HG02870 (cell line): ENCODE data around the gene LHFPL2.

ENCODE experiments used
- ATAC-seq: cut with Tn5 transposase; IDR thresholded peaks from one replicate; pipeline ENCODE4 v1.9.1; 2021; ENCODE audit warnings: mild to moderate bottlenecking, moderate library complexity; ENCODE audit not compliant: unreplicated experiment

The LHFPL2 gene

DNA sequence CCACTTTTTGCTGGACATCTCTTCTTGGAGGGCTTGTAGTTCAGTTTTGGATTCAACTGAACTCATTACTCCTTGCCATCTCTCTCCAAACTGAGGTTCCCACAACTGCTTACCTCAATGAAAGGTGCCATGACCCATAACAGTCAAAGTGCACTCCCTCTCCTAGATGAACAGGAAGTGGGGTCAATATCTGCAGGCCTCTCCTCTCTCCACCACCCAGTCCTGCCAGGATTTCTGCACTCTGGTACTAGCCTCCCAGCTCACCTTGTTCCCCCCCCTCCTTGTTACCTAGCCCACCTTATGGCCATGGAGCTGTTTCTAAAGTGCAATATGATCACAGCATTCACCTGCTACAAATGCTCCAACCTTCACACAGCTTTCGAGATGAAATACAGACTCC, 5.9 kb downstream of the LHFPL2 start:
- ATAC-seq, result no peak

DNA sequence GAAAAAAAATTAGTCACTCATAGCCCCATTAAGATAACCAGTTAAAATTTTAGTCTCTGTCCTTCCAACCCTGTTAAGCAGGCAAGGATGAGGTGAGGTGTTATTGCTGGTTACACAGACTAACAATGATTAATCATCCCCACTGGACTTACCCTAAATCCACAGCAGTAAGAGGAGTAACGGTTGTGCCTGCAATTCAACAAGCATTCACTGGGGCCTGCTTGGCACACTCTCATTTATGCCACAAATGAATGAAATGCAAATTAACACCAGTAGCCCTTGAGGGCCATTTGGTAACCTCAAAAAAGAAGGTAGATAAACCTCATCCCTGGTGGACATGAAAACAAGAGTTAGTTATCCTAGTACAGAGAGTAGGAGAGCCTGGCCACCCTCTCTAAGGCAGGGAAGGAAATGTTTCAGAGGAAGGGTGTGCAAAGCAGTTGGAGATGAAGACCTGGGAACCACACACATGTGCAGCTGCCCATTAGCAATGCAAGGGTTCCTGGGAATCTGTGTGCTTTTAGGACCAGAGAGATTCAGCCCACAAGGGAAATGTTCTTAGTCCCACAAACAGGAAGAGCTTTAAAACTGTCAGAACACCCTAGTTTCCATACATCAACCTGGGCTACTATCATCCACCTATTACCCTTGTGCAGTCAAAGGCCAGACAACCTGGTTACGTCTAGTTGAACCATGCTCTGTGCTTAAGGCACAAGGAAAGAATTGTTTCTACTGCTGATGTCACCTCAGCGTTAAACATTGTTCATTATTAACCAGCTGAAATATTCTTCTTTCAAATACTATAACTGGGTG, 7.7 kb downstream of the LHFPL2 start:
- no peak for ATAC-seq

DNA sequence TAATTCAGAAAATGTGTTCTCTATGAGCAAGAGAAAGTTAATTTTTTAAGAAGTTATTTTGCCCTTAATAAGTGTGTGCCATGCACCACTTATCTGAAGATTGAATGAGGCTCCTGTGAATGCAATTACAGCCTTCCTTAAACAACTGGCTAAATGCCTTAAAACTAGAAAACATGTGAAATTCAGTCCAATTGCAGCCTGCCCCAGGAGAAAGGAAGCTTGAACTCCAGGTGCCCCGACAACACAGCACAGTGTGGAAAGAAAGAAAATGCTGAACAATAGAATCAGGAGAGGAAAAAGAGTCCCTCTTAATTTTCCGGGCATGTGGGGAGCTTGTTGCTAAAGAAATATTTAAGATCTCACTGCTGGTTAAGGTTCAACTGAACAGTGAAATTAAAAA, 8.8 kb downstream of the LHFPL2 start:
- ATAC-seq, result no peak

DNA sequence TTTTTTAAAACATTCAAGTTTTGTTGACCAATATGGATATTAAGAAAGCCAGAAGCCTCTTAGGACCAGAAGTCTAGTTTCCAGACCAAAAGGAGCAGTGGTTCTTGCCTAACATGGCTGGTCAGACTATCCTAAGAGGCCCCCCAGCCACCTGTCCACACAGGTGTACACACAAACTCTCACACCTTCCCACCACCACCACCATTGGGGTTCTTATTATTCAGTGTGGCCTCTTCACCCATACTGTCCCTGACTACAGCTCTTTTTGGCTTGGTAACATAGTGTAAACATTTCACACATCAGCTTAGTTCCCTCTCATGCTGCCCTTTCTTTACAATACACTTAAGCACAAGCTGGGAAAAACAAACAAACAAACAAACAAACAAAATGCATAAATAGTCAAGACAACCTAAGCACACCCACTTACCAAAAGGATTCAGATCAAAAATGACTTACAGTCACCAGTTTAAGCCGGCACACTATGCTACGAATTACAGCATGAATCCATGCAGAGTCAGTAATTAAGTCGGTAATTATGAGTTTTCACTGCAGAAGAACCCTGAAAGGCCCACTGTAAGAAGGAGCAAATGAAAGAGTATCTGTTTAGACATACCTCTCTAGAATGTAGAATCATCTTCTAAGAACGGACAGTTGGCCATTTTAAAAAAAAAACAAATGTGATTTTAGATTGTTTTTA, 9.5 kb downstream of the LHFPL2 start:
- no peak for ATAC-seq

DNA sequence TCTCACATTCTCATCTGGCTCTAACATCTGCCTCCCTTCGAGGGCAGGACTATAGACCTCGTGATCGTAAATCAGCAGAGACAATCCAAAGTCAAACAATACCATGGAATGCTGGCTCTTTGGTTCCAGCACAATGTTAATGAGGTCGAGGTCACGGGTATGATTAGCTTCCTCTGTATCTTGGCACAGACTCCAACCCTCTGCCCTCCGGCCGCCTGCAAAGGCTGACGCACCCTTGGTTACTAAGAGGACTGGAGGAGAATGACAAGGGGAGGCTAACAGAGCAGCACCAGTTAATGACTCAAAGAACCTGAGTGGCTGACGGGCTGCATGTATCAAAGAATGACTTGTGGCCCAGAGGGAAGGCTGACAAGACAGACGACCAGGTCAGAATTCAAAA, 10.1 kb downstream of the LHFPL2 start:
- ATAC-seq, result no peak

DNA sequence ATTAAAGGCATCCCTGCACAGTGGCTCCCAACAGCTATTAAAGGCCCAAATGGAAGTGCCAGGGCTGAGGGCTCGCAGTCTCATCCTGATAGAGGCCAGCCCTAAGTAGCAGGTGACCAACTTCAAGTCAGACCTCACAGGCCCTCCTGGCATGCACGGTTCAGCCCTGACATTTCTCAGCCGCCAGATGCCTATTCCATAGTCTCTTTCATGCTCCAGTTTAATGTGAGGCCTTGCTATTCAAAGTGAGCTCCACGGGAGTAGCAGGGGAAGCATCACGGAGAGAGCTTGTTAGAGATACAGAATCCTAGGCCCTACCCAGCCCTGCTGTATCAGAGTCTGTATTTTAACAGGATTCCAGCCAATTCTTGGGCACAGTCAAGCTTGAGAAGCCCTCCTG, 11.1 kb downstream of the LHFPL2 start:
- no peak for ATAC-seq

DNA sequence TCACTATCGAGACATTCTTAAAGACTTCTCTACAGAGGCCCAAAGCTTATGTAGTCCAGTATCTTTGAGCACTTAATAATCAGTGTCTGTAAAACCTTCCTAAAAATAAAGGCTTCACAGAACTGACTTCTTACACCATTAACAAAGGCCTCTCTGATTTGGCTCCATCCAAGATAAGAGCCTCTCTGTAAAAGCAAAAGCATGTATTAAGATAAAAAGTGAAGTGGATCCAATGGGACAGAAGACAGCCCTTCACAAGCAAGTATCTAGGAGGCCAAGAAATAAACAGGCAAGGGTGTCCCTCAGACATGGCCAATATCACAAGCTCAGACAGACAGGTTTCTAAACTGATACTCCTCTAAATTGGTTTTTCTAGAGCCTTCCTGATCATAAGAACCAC, 11.9 kb downstream of the LHFPL2 start:
- ATAC-seq, result no peak

DNA sequence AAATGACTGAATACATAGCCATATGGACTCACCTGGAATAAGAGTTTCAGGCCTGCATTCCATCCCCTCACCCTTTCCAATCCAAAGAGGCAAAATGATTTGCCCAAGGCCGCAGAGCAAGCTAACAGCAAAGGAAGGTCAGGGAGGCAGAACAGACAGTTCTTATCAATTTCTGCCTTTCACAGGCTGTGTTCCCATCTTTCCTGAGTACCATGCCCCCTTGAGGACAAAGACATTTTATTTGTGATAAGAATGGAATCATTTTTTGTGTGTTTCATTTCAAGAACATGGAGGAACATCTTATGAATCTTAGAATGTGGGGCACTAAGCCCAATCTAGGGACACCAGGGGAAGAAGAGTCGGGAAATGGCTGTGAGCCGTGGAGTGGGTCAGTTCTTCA, 13.9 kb downstream of the LHFPL2 start:
- no peak for ATAC-seq

DNA sequence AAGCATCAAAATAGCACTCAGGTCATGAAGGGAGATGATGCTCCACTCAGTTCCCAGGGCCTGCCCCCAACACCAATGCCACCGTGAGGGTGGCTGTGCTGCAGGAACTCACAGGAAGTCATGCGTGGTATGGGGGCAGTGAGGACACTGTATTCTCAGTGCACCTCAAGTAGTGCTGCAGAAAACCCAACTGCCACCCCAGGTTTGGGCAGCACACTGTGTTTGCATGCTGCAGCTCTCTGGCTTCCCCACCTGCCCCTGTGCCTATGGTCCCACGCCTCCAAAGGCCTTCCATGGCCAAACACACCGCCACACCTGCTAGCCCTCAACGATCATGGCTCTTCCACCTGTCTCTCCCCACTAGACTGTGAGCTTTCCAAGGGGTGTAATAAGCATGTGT, 14.3 kb downstream of the LHFPL2 start:
- ATAC-seq, result no peak

DNA sequence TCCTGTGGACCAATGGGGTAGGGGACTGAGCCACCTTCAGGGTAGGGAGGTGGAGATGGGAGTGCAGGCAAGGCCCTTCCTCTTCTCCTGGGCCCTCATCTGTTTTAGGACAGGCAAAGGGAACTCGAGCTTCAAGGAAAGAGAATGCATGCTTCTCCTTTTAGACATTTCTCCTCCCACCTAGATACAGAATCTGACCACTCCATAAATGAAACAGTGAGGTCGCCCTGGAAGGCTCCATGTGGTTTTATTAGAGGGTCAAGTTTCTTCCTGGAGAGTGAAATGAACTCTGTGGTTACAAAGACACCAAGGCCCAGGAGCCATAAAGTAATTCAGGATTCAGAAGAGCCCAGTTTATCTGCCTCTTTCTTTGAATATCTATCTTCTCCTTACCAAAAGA, 14.9 kb downstream of the LHFPL2 start:
- no peak for ATAC-seq

DNA sequence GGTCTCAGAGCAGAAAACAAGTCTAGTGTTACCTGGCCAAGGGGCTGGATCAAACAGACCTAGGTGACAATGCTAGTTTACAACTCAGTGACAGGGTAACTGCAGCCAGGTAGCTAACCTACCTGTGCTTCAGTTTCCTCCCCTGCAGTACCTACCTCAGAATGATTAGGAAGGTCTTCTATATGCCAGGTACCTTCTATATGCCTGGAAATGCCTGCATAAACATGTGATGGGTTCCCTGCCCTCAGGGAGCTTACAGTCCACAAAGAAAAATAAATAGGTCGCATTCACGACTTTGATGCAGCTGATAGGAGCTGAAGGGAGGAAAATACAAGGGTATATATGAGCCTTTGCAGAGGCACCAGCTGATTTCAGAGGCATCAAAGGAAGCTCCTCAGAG, 16.1 kb downstream of the LHFPL2 start:
- no peak for ATAC-seq

DNA sequence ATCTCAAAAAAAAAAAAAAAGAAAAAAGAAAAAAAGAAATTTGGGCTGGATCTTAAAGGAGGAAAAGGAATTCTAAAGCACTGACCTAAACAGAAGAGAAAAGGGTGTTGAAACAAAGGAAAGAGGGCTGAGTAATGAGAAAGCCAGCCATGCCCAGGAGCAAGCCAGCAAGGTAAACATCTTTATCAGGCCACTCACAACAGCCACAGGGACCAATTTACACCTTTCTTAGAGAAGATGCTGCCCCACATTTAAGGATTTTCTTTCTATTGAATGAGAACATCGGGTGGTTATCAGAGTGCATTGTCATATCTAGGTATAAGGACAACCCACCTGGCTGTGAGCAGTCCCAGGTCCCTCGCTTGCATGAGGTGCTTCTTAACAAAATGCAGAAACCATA, 16.6 kb downstream of the LHFPL2 start:
- no peak for ATAC-seq

DNA sequence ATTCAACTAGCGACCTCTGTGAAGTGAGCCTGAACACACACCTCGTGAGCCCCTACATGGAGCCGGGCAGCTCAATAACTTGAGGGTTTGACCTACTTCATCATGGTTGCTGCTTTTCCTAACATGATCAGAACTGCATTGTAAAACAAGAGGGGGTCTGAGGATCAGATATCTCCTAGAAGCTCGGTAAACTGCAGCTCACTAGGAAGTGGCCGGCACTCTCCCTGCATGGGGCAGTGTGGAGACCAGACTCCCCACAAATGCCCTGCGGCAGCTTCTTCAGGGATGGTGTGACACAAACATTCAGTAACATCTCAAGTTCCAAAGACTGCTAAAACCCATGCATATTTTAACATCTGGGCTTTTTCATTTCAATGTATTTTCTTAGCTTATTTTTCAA, 18.5 kb downstream of the LHFPL2 start:
- no peak for ATAC-seq

DNA sequence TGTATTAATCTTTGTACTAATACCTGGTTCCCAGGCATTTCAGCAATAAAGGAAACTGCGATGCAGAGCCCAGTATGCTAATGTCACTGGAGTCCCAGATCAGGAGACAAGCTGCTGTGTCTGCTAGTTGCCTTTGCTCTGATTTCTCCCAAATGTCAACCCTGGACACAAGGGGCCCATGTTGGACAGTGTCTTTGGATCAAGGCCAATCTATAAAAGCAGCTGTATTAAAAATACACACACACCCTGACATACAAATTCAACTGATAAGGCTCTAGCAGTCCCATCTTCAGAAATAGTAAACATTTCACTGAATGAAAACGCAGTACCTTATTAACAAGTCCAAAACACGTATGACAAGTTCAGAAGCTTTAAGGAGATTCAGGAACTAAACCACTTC, 18.9 kb downstream of the LHFPL2 start:
- no peak for ATAC-seq

DNA sequence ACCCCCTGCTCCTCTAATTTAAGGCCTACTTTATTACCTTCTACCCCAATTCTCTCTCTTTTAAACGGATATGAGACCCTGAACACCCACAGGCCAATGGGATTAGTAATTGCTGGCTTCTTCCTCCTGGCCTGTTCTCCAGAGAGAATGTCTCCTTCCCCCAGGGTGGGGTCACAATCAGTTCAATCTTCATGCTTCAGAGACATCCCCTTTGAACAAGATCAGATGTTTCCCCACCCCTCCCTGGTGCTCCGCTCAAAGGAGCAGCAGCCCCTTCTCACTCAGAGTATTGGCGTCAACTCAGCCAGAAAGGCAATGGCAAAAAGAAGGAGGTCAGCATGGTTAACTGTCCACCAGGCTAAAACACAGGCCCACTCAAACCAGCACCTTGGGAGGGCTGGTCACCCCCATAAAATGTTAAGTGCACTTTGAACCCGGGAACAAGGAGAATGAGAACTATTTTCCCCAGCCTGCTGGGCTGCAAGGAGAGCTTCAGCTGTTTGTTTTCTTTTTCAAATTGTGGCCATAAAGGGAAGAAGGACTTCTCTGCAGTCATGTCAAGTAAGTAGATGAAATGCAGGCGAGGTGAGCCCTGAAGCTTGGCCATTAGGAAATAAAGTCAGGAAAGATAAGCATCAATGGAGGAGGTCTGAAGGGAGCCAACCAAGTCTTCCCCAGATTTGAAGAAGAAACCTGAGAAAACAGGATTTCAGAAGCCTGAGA, 20.1 kb downstream of the LHFPL2 start:
- ATAC-seq, result no peak

DNA sequence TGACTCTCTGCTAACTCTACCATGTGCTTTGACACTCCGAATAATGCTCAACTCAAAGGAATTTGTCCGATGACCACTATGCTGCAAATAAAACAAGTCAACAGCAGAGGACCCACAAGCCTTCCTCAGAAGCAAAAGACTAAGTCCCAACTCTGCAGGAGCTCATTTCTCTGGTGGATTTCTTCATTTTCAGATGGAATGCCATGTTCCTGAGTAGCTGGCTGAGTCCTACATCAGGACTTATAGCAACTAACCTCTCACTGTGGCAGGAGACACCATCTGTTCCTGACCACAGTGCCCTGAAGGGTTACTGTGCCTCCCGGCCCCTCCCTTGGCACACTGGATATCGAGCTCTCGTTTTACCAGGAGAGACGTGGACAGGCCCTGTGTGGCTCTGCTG, 20.8 kb downstream of the LHFPL2 start:
- no peak for ATAC-seq

DNA sequence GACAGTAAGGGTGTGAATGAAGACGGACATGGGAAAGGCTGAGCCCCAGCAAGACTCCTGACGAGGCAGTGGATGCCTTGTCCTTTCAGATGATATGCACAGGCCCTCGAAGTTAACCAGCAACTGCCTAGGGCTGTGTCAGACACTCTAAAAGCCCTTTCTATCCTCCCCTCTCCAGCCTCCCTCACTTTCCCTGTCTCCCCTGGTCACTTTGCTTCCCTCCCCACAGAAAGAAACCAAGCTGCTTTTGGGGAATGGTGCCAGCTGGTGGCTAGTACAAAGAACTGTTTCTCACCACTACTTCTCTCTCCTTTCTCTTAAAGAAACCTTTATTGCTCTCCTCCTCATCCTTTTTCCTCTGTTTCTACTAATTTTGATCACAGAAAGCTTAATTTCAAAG, 21.4 kb downstream of the LHFPL2 start:
- no peak for ATAC-seq

DNA sequence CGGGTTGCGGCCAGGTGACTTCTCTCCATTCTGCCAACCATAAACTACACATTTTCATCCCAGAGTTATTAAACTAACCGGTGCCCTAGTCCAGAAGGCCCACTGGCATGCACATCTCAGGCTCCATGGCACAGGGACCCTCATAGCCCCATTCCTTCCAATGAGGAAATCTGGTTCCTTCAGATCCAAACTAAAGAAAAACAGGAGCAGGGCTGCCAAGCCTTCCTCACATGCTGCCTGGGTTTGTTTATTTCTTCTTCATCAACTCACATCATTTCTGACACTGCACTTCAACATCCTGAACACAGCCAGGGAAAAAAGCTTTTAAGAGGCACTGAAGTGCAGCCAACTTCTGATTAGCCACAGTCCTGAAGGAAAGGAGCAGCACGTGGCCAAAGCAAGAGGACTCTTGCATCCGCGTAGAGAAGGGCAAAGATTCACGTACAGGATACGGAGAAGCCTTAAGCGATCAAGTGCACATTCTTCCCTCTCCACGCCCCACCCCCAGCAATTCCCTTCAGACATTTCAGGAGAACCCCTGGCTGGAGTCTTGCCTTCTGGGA, 22.5 kb downstream of the LHFPL2 start:
- no peak for ATAC-seq

DNA sequence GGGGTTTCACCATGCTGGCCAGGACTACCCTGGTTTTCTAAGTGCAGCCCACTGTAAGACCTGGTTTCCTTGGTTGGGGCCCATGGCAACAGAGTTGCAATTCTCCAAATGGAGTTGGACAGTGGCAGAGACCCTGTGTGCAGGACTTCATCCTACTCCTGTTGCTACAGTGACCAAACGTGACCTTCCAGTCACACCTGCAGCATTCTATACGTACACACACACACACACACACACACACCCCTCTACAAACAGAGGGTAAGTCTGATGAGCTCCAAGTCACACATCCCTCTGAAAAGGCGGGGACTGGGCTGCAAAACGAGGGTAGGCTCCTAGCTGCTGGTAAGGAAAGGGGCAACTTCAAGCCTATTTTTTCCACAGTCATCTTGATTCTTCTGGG, 23.6 kb downstream of the LHFPL2 start:
- ATAC-seq, result no peak

DNA sequence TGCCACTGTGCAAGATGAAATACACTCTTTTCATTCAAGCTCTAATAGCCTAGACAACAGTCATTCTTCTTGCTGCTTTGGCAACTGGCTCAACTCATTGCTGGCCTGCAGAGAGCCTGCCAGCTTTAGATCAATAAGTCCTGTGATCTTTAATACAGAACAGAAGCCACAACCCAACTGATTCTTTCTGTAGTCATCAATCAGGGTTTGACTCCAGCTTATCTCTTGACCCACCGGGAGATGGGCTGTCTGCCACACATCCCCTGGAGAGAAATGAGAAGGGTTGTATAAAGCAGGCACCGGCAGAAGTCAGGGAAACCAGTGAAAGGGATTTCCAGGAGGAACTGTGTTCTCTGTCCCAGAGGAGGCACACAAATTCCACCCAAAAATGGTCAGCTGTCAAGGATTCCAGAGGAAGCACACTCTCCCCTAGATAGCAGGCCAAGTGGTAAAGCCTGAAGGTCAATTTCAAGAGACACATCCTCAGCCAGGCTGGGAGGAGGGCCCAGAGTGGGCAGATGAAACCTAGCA, 24.5 kb downstream of the LHFPL2 start:
- ATAC-seq, result no peak

DNA sequence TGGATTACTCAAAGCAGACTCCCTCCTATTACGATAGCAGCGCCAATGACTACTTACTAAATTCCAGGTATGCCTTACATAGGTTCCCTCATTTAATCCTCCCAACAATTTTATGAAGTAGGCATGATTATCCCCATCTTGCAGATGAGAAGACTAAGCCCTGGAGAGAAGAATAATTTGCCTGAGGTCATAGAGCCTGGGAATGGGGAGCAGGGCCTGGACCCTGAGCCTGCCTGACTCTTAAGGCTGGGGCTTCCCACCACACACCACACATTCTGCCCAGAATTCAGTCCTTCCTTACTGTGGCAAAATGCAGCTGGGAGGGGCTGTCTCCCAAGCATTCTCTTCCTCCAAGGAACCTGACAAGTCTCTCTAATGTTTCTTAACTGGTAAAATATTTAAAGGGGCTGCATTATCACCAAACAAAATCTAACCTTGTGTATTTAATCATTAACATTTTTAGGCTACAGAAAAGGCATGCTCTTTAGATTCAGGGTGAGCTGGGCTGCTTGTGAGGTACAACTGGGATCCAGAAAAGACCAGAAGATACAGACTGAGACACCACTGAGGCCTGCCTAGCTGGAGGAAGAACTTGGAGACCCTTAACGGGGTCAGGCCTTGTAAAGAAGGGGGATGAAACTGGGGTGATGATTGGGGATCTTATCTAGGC, 26.1 kb downstream of the LHFPL2 start:
- no peak for ATAC-seq
